Measurements from ENCODE around the gene TBCCD1.

Gene TBCCD1, protein sequence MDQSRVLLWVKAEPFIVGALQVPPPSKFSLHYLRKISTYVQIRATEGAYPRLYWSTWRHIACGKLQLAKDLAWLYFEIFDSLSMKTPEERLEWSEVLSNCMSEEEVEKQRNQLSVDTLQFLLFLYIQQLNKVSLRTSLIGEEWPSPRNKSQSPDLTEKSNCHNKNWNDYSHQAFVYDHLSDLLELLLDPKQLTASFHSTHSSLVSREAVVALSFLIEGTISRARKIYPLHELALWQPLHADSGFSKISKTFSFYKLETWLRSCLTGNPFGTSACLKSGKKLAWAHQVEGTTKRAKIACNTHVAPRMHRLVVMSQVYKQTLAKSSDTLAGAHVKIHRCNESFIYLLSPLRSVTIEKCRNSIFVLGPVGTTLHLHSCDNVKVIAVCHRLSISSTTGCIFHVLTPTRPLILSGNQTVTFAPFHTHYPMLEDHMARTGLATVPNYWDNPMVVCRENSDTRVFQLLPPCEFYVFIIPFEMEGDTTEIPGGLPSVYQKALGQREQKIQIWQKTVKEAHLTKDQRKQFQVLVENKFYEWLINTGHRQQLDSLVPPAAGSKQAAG

DNA sequence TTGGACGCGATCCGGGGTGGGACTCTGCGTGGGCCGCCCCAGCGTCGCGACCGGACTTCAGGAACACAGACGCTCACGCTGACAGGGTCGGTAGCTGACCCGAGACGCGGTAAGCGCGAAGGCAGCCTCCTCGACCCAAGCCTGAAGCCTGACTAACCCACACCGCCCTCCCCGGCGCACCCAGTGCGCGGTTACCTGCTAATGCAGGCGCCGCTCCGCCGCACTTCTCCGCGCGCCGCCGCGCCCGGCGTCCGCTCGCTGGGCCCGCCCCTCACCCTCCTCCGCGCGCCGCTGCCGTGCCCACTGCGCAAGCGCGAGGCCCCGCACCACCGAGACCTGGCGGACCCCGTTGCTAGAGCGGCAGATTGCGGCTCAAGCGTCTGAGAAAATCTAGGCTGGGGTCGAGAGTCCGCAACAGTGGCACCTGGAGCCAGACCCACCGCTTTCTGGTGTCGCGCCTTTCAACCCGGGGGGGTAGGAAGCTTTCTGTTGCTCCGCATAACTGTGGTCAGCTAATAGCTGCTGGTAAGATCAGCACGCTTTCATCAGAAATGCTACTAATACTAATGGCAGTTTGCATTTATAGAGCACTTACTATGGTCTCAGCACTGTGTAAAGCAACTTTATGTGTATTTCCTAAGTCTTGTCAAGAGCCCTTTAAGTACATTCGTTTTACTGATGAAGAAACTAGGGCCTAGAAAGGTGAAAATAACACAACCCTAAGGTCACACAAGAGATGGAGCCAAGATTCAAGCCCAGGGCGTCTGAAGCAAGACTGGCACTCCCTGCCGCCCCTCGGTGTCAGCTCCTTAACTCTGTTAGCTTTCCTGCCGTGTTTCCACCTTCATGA lies at the start of gene TBCCD1:
TBCCD1 (minus strand) TSS at position 268 of the 850 bp plus-strand sequence. CDS start 3,010 bp downstream, outside the sequence.
- TF ChIP-seq, protein P1, sequence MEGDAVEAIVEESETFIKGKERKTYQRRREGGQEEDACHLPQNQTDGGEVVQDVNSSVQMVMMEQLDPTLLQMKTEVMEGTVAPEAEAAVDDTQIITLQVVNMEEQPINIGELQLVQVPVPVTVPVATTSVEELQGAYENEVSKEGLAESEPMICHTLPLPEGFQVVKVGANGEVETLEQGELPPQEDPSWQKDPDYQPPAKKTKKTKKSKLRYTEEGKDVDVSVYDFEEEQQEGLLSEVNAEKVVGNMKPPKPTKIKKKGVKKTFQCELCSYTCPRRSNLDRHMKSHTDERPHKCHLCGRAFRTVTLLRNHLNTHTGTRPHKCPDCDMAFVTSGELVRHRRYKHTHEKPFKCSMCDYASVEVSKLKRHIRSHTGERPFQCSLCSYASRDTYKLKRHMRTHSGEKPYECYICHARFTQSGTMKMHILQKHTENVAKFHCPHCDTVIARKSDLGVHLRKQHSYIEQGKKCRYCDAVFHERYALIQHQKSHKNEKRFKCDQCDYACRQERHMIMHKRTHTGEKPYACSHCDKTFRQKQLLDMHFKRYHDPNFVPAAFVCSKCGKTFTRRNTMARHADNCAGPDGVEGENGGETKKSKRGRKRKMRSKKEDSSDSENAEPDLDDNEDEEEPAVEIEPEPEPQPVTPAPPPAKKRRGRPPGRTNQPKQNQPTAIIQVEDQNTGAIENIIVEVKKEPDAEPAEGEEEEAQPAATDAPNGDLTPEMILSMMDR (IDR thresholded peaks at IDR 0.05), result no peak

DNA sequence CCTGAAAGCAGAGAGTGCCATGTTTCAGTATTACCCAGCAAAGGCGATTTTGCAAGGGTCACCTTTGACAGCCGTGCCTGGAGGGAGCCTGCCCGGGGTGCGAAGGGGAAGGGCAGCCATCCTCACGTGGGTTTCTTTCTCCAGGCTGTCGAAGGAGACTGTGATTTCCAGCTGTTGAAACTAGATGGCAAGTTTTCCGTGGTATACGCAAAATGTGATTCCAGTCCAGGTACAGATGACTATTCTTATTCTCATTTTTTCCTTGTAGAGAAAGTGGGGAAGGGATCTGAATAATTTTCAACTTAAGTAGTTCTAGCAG lies 49.1 kb upstream of the TBCCD1 start:
- TF ChIP-seq, protein P1 (IDR thresholded peaks at IDR 0.05), result no peak

DNA sequence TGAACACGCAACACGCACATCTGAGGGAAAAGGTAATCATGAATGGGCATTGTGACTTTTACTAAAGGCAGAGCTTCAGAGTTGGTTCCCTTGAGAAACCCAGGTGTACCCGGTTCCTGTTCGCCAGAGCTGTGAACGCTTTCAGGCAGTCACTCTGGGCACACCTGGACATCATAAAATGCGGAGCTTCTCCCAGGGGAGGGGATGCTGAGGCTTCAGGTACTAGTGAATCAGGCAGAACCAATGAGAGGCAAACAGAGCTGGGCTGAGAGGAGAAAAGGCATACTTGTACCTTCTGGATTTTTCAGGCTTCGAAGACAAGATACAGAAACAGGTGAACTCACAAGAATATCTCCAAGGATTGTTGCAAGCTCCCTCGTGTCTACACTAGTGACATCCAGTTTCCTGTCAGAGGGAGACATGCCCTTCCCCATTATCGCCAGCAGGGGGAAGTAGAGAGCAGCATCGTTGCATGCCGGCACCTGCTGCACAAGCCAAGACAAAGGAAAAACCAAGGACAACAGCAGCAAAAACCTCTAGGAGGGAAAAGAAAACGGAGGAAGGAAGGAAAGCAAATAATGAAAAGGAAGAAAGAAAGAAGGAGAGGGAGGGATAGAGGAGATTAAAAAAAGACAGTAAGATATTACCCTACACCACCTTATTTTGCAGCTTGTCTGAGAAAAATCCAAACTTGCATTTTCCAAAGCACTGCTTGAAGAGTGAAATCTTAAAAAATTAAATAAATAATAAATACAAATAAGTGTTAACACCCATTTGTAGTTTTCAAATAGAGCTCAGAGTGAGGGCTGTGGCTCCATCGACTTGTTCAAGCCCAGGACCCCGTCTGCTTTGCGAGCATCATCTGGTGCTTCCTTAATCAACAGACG lies 47.7 kb upstream of the TBCCD1 start:
- TF ChIP-seq, protein P1 (IDR thresholded peaks at IDR 0.05), result peak; percentile 97

DNA sequence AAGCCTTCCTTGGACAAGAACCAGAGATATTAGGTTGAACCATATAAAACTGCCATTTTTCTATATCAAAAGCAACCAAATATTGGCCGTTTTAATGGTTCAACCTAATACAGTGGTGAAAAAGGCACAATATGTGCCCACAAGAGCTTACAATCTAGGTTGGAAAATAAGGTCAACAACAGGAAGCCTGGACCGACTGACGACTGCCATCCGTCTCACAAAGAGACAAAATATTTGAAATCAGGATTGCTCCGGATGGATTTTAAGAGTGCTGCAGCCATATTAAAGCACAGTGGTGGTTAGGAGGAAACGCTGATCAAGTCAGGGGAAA lies 47.1 kb upstream of the TBCCD1 start:
- TF ChIP-seq, protein P1 (IDR thresholded peaks at IDR 0.05), result no peak

DNA sequence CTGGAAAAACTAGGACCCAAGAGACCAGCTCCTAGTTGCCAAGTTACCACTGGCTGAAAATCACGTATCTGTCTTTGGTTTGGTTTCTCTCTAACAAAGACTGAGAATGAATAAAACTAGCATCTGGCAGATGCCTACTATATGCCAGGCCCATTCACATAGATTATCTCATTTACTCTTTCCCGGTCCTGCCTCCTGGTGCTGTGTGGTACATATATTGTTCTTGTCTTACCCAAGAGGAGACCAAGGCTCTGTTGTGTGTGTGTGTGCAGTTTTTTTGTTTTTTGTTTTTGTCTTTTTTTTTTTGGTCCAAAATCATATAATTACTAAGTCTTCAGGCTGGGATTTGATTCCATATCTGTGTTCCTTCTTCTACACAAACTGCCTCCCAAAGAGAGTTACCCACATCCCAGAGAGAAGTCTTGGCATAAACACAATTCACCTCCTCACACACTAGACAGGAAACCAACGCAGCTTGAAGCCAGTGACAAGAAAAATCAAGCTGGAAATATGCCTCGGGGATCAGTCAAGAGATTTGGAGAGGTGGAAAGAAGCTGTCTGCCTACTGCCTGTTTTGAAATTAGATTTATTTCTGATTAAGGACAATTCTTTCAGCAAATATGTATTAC lies 46.6 kb upstream of the TBCCD1 start:
- TF ChIP-seq, protein P1 (IDR thresholded peaks at IDR 0.05), result no peak

DNA sequence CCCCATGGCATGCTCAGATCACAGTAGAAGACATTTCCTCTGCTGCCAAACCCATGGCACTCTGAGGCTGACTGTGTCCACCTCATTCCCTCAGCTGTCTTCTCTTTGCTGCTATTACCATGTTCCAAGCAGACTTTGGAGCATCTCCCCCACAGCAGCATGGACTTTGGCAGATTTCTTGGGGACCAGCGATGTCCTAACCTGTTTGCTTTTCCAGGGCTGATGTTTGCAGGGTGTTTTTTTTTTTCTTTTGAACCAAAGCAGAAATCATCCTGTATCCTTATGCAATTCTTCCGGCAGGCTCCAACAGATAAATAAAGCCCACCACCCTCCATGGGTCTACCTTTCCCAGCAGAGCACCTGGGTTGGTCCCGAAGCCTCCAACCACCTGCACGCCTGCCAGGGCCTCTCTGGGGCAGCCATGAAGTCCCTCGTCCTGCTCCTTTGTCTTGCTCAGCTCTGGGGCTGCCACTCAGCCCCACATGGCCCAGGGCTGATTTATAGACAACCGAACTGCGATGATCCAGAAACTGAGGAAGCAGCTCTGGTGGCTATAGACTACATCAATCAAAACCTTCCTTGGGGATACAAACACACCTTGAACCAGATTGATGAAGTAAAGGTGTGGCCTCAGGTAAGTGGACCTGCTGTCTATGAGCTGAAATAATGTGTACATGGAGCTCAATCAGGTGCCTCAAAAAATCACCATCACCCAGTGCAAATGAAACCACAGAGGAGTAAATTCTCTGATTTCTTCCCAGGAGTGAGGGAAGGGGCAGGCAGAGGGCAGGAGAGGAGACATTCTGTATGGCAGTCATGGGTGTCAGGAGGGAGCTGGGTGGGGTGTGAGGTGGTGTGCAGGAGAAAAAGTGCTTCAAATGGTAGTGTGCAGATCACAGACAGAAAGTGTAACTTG lies 45.8 kb upstream of the TBCCD1 start, which contains the start of gene AHSG:
AHSG (plus strand) TSS at position 340 of the 916 bp plus-strand sequence; CDS start at position 422, 82 bp downstream.
- TF ChIP-seq, protein P1 (IDR thresholded peaks at IDR 0.05), result no peak

All from LNCAP (cell line).